HFFc6 (cell line): ENCODE results near the gene CAMK2G. TPM values are rescaled to one million over a fixed set of nuclear protein-coding genes. Genes with fewer than 3 reads are reported as not detected.

Experiments
- DNase-seq: peaks from one replicate; pipeline ENCODE4 v3.0.0-alpha.2; 2018
- H3K27ac Mint-ChIP-seq: 2 replicates; pipeline ENCODE4 v1.8.0; 2020; ENCODE audit warnings: mild to moderate bottlenecking, mixed read lengths
- H3K27me3 Mint-ChIP-seq: 2 replicates; pipeline ENCODE4 v1.8.0; 2021; ENCODE audit warnings: mild to moderate bottlenecking, moderate library complexity, mixed read lengths; ENCODE audit not compliant: insufficient read depth
- H3K36me3 Mint-ChIP-seq: 2 replicates; pipeline ENCODE4 v1.8.0; 2021; ENCODE audit warnings: low read depth, mixed read lengths
- H3K4me1 Mint-ChIP-seq: 2 replicates; pipeline ENCODE4 v1.8.0; 2020; ENCODE audit warnings: low read depth, mixed read lengths
- H3K4me3 Mint-ChIP-seq: 2 replicates; pipeline ENCODE4 v1.8.0; 2020; ENCODE audit warnings: mild to moderate bottlenecking, moderate library complexity, mixed read lengths
- H3K9me3 Mint-ChIP-seq: 2 replicates; pipeline ENCODE4 v1.8.0; 2020; ENCODE audit warnings: mild to moderate bottlenecking, mixed read lengths
- total RNA-seq, 6 experiments: library from RNA; stranded (reverse); fragmentation: NEBNext Ultra II Directional; extraction: Animal tissue kit (Norgen Biotek cat#: 25700); gene quantifications; 2 replicates in 1 of 6; 3 replicates in 5 of 6; pipeline ENCODE4 v1.2.3, GENCODE V29; 2021
- TF ChIP-seq, protein P1 (sequence below): fragments of 200-600 bp; sonication (generic); IDR thresholded peaks from 2 replicates; pipeline ENCODE4 v1.5.0; 2021; ENCODE audit warnings: antibody characterized with exemption, mild to moderate bottlenecking

The CAMK2G gene
- total RNA-seq, 6 experiments from 2014 or later, result 24.6 to 33.1 (median 28.1) TPM

DNA sequence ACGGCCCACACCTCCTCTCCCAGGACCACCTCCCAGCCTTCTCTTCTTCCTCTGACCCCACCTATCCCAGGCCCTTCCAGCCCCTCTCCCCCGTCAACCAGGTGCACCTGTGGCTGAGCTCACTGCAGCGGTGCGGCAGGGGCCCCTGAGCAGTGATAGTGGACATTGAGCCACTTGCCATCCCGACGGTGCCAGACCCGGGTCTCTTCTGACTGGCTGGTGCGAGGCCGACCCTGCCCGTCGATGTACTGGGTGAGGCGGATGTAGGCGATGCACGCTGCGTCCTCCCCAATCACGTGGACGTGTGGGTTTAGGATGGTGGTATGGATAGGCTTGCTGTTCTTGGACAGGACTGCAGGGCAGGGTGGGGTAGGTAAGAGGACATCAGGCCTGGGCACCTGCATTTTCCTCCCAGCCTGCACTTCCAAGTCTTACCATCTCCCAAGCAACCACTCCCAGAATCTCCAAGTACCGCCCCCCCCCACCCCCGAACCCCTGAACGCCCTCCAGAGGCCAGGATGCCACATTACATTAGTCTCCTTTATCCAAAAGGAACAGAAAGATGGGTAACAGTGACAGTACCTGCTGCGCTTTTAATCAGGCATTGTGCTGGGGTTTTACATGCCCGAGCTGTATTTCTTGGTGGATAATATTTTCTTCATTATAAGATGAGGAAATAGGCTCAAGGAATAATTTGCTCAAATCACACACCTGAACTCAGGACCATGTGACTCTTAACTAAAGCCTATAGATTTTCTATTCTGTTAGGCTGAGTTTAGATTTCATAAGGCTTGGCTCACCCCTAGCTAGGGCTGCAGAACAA lies 59.2 kb downstream of the CAMK2G start:
- Mint-ChIP-seq H3K4me1 (peaks cover 44% of the 10 kb centered on the region), H3K4me3 (no peak overlapping the region), H3K27me3 (no peaks in the 10 kb centered on the region; the same call in none of the 2 replicates), H3K27ac (peak overlapping the region; percentile 89), H3K36me3 (peaks cover 19% of the 10 kb centered on the region), H3K9me3 (no peaks in the 10 kb centered on the region)
- no peak for DNase-seq
- TF ChIP-seq, protein P1, sequence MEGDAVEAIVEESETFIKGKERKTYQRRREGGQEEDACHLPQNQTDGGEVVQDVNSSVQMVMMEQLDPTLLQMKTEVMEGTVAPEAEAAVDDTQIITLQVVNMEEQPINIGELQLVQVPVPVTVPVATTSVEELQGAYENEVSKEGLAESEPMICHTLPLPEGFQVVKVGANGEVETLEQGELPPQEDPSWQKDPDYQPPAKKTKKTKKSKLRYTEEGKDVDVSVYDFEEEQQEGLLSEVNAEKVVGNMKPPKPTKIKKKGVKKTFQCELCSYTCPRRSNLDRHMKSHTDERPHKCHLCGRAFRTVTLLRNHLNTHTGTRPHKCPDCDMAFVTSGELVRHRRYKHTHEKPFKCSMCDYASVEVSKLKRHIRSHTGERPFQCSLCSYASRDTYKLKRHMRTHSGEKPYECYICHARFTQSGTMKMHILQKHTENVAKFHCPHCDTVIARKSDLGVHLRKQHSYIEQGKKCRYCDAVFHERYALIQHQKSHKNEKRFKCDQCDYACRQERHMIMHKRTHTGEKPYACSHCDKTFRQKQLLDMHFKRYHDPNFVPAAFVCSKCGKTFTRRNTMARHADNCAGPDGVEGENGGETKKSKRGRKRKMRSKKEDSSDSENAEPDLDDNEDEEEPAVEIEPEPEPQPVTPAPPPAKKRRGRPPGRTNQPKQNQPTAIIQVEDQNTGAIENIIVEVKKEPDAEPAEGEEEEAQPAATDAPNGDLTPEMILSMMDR, result peak; percentile 69

DNA sequence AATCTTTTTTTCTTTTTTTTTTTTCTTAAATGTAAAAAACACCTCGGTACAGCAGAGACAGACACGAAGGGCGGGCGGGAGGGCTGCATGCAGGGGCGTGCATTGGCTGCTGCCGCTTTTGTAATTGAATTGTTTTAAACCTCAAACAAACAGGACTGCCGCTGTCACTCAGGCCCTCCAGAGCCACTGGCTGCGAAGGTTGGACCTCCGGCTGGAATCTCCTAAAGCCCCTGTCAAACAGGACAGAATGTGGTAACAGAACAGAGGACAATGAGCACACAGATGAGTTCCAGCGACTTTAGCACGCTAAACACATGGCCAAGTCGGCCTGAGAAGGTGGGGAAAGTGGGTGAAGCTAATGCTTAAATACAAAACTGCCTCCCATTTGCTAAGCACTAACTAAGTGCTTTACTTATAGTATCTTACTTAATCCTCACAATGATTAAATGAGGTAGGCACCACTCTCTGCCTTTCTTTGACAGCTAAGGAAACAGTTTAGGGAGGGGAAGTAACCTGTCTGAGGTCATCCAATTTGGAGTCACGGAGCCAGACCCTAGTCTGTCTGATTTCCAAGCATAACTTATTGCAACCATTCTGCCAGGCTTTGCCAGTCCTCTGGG lies 60.0 kb downstream of the CAMK2G start:
- Mint-ChIP-seq H3K27ac (peak overlapping the region; percentile 26; the same call in 1 of the 2 replicates), H3K9me3 (no peaks in the 10 kb centered on the region), H3K4me3 (no peak overlapping the region), H3K4me1 (peaks cover 44% of the 10 kb centered on the region), H3K36me3 (peaks cover 19% of the 10 kb centered on the region), H3K27me3 (peaks cover 2% of the 10 kb centered on the region)
- DNase-seq, result no peak
- TF ChIP-seq, protein P1, result no peak

DNA sequence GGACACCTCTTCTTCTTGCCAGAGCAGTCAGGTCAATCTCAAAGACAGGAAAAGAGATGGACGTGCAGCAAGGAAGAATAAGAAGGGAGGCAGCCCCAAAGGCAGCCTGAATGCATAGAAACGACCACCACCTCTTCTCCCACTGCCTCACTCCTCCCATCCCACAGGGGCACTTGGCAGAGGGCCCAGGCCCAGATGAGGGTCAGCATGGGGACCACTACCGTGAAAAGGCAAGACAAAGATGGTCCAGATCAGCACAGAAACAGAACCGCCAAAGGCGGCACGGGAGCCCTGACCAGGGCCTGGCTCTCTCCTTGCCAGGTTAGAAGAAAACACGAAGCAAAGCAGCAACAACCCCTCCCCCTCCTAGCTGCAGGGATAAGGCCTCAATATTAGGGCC lies 61.0 kb downstream of the CAMK2G start:
- Mint-ChIP-seq H3K36me3 (peaks cover 19% of the 10 kb centered on the region), H3K4me3 (no peak overlapping the region), H3K4me1 (peaks cover 50% of the 10 kb centered on the region), H3K9me3 (no peaks in the 10 kb centered on the region), H3K27ac (no peak overlapping the region), H3K27me3 (peaks cover 2% of the 10 kb centered on the region)
- TF ChIP-seq, protein P1, result no peak
- DNase-seq, result no peak

DNA sequence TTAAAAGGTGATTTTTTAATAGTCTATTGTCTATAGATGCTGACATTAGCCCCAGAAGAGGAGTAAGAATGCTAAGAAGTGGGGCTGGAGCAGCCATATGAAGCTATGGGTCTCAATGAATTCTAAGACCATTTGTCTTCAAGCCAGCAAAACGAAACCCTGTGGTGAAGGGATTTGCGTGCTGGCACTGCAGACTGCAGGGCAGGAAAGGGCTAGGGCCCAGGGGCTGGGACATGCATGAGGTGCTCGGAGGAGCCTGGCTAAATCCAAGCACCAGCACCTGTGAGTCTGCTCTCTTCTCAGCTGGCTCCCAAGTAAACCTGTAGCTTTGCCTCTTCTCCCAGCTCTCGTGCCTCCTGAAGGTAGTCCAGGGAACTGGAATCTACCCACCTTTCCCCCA lies 61.7 kb downstream of the CAMK2G start:
- Mint-ChIP-seq H3K9me3 (no peaks in the 10 kb centered on the region), H3K27me3 (peaks cover 2% of the 10 kb centered on the region), H3K4me3 (no peak overlapping the region), H3K36me3 (peaks cover 12% of the 10 kb centered on the region), H3K4me1 (peaks cover 46% of the 10 kb centered on the region), H3K27ac (no peak overlapping the region; the same call in 1 of the 2 replicates)
- TF ChIP-seq, protein P1, result no peak
- no peak for DNase-seq

DNA sequence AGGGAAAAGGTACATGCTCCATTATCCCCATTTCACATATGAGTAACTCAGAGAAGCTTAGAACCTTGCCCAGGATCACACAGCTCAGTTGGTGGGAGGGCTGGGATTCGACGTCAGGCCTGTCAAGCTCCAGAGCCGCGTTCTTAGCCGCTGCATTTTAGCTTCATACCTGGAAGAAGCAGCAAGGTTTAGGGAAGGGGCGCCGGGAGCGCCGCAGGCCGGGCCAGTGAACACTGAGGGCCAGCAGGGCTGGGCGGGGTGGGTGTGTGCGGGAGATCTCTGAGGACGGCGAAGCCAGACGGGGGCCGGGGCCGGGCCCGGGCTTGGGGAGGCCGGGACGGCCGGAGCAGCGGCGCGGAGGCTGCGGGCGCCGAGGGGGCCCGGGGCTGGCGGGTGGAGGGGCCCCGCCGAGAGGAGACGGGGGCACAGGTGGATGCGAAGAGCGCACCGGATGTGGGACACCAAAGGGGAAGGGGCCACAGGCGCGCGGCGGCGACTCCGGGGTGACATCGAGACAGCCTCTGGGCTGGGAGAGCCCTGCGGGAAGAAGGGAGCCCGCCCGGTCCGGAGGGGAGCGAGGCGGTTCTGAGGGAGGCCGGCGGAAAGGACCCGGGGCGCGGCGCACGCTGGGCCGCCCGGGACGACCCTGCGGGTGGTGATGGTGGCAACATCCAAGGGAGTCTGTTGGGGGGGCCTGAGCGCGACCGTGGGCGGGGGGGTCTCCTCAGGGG lies 63.5 kb downstream of the CAMK2G start:
- Mint-ChIP-seq H3K4me1 (peaks cover 28% of the 10 kb centered on the region), H3K27ac (peak overlapping the region; percentile 72), H3K27me3 (peaks cover 2% of the 10 kb centered on the region), H3K36me3 (peaks cover 14% of the 10 kb centered on the region), H3K4me3 (peak overlapping the region; percentile 90), H3K9me3 (no peaks in the 10 kb centered on the region)
- DNase-seq, result no peak
- TF ChIP-seq, protein P1, result no peak
